BLaER1 (cell line): ENCODE measurements around the gene STX2.
"Not testable (repeated sequence)": the region's sequence is repeated elsewhere in the genome, so short reads cannot be mapped to it uniquely, and the experiment has no call there.

Source experiments
- H3K27ac ChIP-seq: shearing (Covaris generic); formaldehyde crosslinking; 2 replicates; pipeline ENCODE4 v1.8.1; 2022
- H3K27me3 ChIP-seq: shearing (Covaris generic); formaldehyde crosslinking; 2 replicates; pipeline ENCODE4 v1.8.1; 2022
- H3K36me3 ChIP-seq: shearing (Covaris generic); formaldehyde crosslinking; 2 replicates; pipeline ENCODE4 v1.8.1; 2022
- H3K4me1 ChIP-seq: shearing (Covaris generic); formaldehyde crosslinking; 2 replicates; pipeline ENCODE4 v1.8.1; 2022
- H3K4me2 ChIP-seq: shearing (Covaris generic); formaldehyde crosslinking; 2 replicates; pipeline ENCODE4 v1.8.1; 2022
- H3K4me3 ChIP-seq: shearing (Covaris generic); formaldehyde crosslinking; 2 replicates; pipeline ENCODE4 v1.8.1; 2022
- H3K9ac ChIP-seq: shearing (Covaris generic); formaldehyde crosslinking; 2 replicates; pipeline ENCODE4 v1.8.1; 2022
- H3K9me3 ChIP-seq: shearing (Covaris generic); formaldehyde crosslinking; 2 replicates; pipeline ENCODE4 v1.8.1; 2022
- H4K20me1 ChIP-seq: shearing (Covaris generic); formaldehyde crosslinking; 2 replicates; pipeline ENCODE4 v1.8.1; 2022
- Cebpa-rat ChIP-seq: shearing (Covaris generic); IDR thresholded peaks from 2 replicates; pipeline ENCODE4 v1.8.1; 2022

STX2 gene

DNA sequence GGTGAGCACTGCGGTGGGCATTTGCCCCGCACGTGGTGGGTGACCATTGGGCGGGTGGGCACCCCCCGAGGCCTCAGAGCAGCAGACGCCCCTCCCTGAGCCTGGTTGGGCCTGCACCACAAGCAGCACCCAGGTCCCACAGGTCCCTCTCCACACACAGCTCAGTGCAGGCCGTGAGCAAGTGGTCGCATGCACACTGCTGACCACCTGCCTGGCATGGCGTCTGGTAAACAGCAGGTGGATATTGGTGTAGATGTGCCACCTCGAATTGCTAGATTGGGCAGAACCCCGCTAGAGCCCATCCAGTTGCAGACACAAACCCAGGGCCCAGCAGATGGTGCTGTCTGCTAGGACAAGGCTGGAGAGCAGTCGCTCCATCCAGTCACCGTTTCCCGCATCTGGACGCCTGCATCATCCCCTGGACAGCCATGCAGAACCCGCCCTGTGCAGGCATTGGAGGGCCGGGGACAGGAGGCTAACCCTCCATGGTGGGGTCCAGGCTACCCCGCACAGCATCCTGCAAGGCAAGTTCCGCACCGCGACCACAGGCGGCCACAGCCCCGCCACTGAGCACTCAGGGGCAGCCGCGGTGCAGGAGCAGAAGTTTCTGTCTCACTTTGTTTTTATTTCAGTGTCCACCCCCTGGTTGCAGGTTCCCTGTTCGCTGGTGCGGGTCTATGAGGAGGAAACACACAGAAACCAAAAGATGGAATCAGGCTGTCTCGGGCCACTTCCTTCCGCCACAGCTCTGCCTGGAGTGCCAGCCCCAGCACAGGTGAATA, 77.3 kb downstream of the STX2 start:
- Histone ChIP-seq H3K9me3 (no peaks in the 10 kb centered on the region; the same call in 1 of the 2 replicates), H4K20me1 (no peaks in the 10 kb centered on the region), H3K4me2 (peak overlapping the region; percentile 82), H3K4me1 (peaks cover 32% of the 10 kb centered on the region), H3K27me3 (peaks cover 9% of the 10 kb centered on the region; the same call in 1 of the 2 replicates), H3K27ac (no peak overlapping the region), H3K4me3 (peak overlapping the region; percentile 39; the same call in 1 of the 2 replicates), H3K9ac (no peak overlapping the region), H3K36me3 (no peaks in the 10 kb centered on the region)
- no peak for TF ChIP-seq Cebpa-rat

DNA sequence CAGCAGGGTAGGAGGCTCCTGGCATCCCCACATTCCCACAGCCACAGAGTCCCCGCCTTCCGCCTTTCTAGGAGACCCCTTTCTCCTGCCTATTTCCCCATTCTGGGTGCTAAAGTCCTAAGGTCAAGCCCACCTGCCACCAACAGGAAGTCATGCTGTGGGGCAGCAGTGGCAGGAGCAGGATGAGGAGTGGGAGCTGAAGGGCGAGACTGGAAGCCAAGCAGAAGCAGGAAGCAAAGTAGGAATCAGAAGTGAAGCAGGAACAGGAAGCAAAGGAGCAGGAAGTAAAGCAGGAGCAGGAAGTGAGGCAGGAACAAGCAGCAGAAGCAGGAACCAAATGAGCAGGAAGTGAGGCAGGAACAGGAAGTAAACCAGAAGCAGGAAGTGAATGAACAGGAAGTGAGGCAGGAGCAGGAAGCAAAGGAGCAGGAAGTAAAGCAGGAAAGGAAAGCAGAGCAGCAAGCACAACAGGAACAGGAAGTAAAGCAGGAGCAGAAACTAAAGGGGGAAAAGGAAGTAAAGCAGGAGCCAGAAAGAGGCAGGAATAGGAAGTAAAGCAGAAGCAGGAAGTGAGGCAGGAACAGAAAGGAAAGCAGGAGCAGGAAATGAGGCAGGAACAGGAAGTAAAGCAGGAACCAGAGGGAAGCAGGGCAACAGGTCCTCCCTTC, 84.7 kb downstream of the STX2 start:
- TF ChIP-seq Cebpa-rat, result no peak
- H3K9ac ChIP-seq, result no peak overlapping the region
- peak overlapping the region; percentile 44 for H3K4me3 ChIP-seq

DNA sequence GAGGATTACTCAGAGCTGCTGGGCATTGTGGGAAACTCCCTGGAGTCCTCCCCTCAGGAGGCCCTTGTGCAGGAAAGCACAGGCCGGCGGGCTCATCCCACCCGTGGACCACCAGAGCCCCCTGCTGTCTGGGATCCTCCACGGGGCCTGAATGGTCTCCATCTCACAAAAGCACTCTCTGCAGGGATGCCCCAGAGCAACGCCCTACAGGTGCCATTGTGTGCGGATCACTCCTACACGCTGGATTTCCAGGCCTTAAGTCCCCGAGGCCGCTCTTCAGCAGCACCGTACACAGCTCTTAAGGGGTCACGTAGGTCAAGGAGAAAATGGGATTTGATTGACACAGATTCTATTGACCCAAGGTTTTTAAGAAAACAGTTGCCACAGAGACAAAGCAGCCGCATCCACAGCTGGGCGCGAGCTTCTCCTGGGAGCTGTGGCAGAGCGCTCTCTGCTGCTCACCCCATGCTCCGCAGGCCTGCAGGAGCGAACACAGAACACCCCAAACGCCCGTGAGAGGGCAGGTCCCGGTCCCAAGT, 86.3 kb downstream of the STX2 start:
- no peak overlapping the region for H3K9ac ChIP-seq
- no peaks in the 10 kb centered on the region for H4K20me1 ChIP-seq
- H3K27ac ChIP-seq, result no peak overlapping the region
- peaks cover 13% of the 10 kb centered on the region for H3K9me3 ChIP-seq
- no peaks in the 10 kb centered on the region for H3K27me3 ChIP-seq
- no peak overlapping the region for H3K4me3 ChIP-seq
- H3K36me3 ChIP-seq, result no peaks in the 10 kb centered on the region
- no peak overlapping the region for H3K4me2 ChIP-seq
- TF ChIP-seq Cebpa-rat, result no peak
- H3K4me1 ChIP-seq, result peaks cover 15% of the 10 kb centered on the region

More for the DNA sequence above, 84.7 kb downstream of the STX2 start:
- no peaks in the 10 kb centered on the region for H4K20me1 ChIP-seq
- peak overlapping the region; percentile 64 for H3K27ac ChIP-seq
- H3K36me3 ChIP-seq, result no peaks in the 10 kb centered on the region
- peak overlapping the region; percentile 39; the same call in 1 of the 2 replicates for H3K4me2 ChIP-seq
- H3K4me1 ChIP-seq, result peaks cover 16% of the 10 kb centered on the region
- peaks cover 13% of the 10 kb centered on the region for H3K9me3 ChIP-seq
- no peaks in the 10 kb centered on the region for H3K27me3 ChIP-seq

DNA sequence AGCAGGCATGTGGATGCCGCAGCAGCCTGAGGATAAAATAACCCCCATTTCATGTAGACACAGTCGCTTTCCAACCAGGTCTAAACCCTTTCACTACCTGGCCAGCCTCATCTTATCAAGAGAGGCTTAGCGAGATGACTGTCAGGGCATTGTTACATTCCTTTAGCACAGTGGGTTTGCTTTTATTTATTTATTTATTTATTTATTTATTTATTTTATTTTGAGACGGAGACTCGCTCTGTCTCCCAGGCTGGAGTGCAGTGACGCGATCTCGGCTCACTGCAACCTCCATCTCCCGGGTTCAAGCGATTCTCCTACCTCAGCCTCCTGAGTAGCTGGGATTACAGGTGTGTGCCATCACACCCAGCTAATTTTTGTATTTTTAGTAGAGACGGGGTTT, 87.0 kb downstream of the STX2 start:
- H3K4me3 ChIP-seq, H3K27me3 ChIP-seq, H4K20me1 ChIP-seq, H3K9ac ChIP-seq, H3K27ac ChIP-seq, H3K4me2 ChIP-seq, H3K36me3 ChIP-seq: not testable (repeated sequence)
- Histone ChIP-seq H3K9me3 (peaks cover 13% of the 10 kb centered on the region), H3K4me1 (peaks cover 15% of the 10 kb centered on the region)

- Histone ChIP-seq H3K9me3 (no peaks in the 10 kb centered on the region), H4K20me1 (no peaks in the 10 kb centered on the region), H3K9ac (no peak overlapping the region), H3K4me3 (no peak overlapping the region), H3K4me1 (0 out of 2 replicates have a peak, but pooled peaks cover 4% of the 10 kb centered on the region), H3K4me2 (no peak overlapping the region), H3K27ac (no peak overlapping the region), H3K36me3 (no peaks in the 10 kb centered on the region), H3K27me3 (no peaks in the 10 kb centered on the region)
- no peak for TF ChIP-seq Cebpa-rat
Measured at GRCh38 chr12:130748786-130749185, 90.3 kb downstream of the STX2 start.

DNA sequence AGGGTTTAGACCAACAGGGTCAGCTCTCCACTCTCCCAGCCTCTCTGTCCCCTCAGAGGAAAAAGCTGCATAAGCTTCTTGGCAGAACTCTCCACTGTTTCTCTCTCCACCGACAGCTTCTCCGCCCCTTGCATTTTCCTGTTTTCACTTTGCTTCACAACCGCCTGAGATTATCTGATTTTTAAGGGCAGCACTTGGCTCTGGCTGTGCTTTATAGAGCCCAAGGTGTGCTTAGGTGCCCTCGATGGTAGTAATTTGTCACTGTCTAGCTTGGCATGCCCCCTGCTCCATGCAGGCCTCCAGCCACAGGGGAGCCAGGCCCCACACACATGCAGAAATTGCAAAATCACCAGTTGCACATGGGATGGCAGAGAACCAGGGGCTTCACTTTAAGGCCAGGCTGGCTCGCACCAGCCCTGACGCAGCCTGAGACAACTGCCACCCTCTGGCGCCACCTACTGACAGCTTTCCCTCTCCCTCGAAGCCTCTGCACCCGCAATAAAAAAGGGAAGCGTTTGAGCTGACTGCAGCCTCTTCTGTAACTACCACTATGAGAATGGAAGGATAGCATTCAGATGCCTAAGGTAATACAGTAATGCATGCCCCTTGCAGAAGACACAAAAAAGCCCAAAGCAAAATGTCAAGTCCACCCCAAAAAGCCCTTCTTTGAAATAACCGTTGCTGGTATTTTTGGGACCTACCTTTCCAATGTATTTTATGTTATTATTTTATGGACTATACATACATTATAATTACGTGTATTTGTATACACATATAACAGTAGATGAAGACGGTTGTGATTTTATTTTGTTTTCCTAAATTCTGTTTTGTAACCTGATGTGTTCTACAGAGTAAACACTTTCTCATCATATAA, 90.9 kb downstream of the STX2 start:
- 0 out of 2 replicates have a peak, but pooled peaks cover 4% of the 10 kb centered on the region for H3K4me1 ChIP-seq
- no peaks in the 10 kb centered on the region for H3K36me3 ChIP-seq
- no peak for TF ChIP-seq Cebpa-rat
- H3K27ac ChIP-seq, result no peak overlapping the region
- no peaks in the 10 kb centered on the region for H4K20me1 ChIP-seq
- H3K9ac ChIP-seq, result no peak overlapping the region
- H3K4me3 ChIP-seq, result no peak overlapping the region
- H3K9me3 ChIP-seq, result no peaks in the 10 kb centered on the region
- no peaks in the 10 kb centered on the region for H3K27me3 ChIP-seq
- no peak overlapping the region for H3K4me2 ChIP-seq

- H3K9ac ChIP-seq, result no peak overlapping the region
Measured at GRCh38 chr12:130746546-130746945, 92.5 kb downstream of the STX2 start.

GRCh38 chr12:130745921-130746320, 93.1 kb downstream of the STX2 start:
- Histone ChIP-seq H3K9ac (no peak overlapping the region), H3K4me1 (no peaks in the 10 kb centered on the region), H3K9me3 (peaks cover 9% of the 10 kb centered on the region), H3K4me3 (no peak overlapping the region), H3K36me3 (no peaks in the 10 kb centered on the region), H3K27me3 (no peaks in the 10 kb centered on the region), H4K20me1 (no peaks in the 10 kb centered on the region), H3K4me2 (no peak overlapping the region), H3K27ac (no peak overlapping the region)
- no peak for TF ChIP-seq Cebpa-rat

More at GRCh38 chr12:130746546-130746945, 92.5 kb downstream of the STX2 start:
- Histone ChIP-seq H3K27ac (no peak overlapping the region), H3K9me3 (peaks cover 3% of the 10 kb centered on the region), H3K4me1 (0 out of 2 replicates have a peak, but pooled peaks cover 1% of the 10 kb centered on the region), H3K36me3 (no peaks in the 10 kb centered on the region), H4K20me1 (no peaks in the 10 kb centered on the region), H3K27me3 (no peaks in the 10 kb centered on the region), H3K4me2 (no peak overlapping the region), H3K4me3 (no peak overlapping the region)
- TF ChIP-seq Cebpa-rat, result no peak

- Histone ChIP-seq H3K27me3 (no peaks in the 10 kb centered on the region), H3K4me3 (no peak overlapping the region), H4K20me1 (no peaks in the 10 kb centered on the region), H3K4me2 (no peak overlapping the region), H3K36me3 (no peaks in the 10 kb centered on the region), H3K9me3 (peaks cover 22% of the 10 kb centered on the region), H3K4me1 (no peaks in the 10 kb centered on the region), H3K9ac (no peak overlapping the region), H3K27ac (no peak overlapping the region)
- TF ChIP-seq Cebpa-rat, result no peak
Measured at GRCh38 chr12:130744274-130744673, 94.8 kb downstream of the STX2 start.
